NB4 (cell line): Measurements from ENCODE around the gene RUVBL2.

Source experiments
- CTCF ChIP-seq: IDR thresholded peaks from one replicate; pipeline ENCODE4 v1.5.1; 2012; ENCODE audit warnings: low read depth, low read length
- MAX ChIP-seq: IDR thresholded peaks from 2 replicates; pipeline ENCODE4 v1.6.1; 2011; ENCODE audit warnings: low read depth, low read length
- MYC ChIP-seq: IDR thresholded peaks from 2 replicates; pipeline ENCODE4 v1.6.1; 2011; ENCODE audit warnings: low read depth, low read length
- POLR2A ChIP-seq: IDR thresholded peaks from 2 replicates; pipeline ENCODE4 v1.6.1; 2011; ENCODE audit warnings: mild to moderate bottlenecking; ENCODE audit not compliant: insufficient read length; ENCODE audit errors: extremely low read depth

- no peak for TF ChIP-seq CTCF
- TF ChIP-seq POLR2A, result no peak
- TF ChIP-seq MAX, result no peak
- TF ChIP-seq MYC, result no peak
These were observed 20.6 kb downstream of the RUVBL2 start for GRCh38 chr19:49014123-49014869.
